ENCODE measurements around the gene PRPF31. TPM values are rescaled to one million over a fixed set of nuclear protein-coding genes. Genes with fewer than 3 reads are reported as not detected.

PRPF31 gene
- total and polyA plus RNA-seq, 2 of the 13 experiments (the other 11 are each of a cell fraction or from before 2014, with no cell fraction given): 23.8 to 63.8 TPM

GRCh38 chr19:54168174-54168917 is 52.8 kb downstream of the PRPF31 start (continued):
- peak; percentile 49 for TF ChIP-seq U2AF1 (optimal IDR thresholded peaks at IDR 0.05; ENCODE audit: low read depth, low read length)
- TF ChIP-seq DDIT3 (CRISPR knock-in tag; IDR thresholded peaks at IDR 0.05): no peak
- TF ChIP-seq ZBTB25 (CRISPR knock-in tag; IDR thresholded peaks at IDR 0.05): no peak
- TF ChIP-seq MEF2D (CRISPR knock-in tag; IDR thresholded peaks at IDR 0.05): no peak
- TF ChIP-seq, protein P1, sequence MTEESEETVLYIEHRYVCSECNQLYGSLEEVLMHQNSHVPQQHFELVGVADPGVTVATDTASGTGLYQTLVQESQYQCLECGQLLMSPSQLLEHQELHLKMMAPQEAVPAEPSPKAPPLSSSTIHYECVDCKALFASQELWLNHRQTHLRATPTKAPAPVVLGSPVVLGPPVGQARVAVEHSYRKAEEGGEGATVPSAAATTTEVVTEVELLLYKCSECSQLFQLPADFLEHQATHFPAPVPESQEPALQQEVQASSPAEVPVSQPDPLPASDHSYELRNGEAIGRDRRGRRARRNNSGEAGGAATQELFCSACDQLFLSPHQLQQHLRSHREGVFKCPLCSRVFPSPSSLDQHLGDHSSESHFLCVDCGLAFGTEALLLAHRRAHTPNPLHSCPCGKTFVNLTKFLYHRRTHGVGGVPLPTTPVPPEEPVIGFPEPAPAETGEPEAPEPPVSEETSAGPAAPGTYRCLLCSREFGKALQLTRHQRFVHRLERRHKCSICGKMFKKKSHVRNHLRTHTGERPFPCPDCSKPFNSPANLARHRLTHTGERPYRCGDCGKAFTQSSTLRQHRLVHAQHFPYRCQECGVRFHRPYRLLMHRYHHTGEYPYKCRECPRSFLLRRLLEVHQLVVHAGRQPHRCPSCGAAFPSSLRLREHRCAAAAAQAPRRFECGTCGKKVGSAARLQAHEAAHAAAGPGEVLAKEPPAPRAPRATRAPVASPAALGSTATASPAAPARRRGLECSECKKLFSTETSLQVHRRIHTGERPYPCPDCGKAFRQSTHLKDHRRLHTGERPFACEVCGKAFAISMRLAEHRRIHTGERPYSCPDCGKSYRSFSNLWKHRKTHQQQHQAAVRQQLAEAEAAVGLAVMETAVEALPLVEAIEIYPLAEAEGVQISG (CRISPR knock-in tag; IDR thresholded peaks at IDR 0.05): 0 out of 2 replicates have a peak, but pooled peaks have one; percentile 28
- TF ChIP-seq ZNF678 (CRISPR knock-in tag; IDR thresholded peaks at IDR 0.05): no peak
- no peak for TF ChIP-seq TFDP2 (CRISPR knock-in tag; IDR thresholded peaks at IDR 0.05)
- peak; percentile 45; the same call in 1 of the 2 replicates for TF ChIP-seq KDM2A (CRISPR knock-in tag; IDR thresholded peaks at IDR 0.05; ENCODE audit: borderline replicate concordance, low read depth)
- TF ChIP-seq MTA3 (CRISPR knock-in tag; IDR thresholded peaks at IDR 0.05): no peak
- TF ChIP-seq XRCC5 (optimal IDR thresholded peaks at IDR 0.05; ENCODE audit: low read length): peak; percentile 60
- TF ChIP-seq ETV6 (CRISPR knock-in tag; conservative IDR thresholded peaks at IDR 0.05): no peak
- TF ChIP-seq ZNF383 (CRISPR knock-in tag; IDR thresholded peaks at IDR 0.05; ENCODE audit: borderline replicate concordance): no peak
- TF ChIP-seq FOXO1 (CRISPR knock-in tag; IDR thresholded peaks at IDR 0.05): no peak
- no peak for TF ChIP-seq ZNF546 (CRISPR knock-in tag; conservative IDR thresholded peaks at IDR 0.05)
- TF ChIP-seq RAD21 (CRISPR knock-in tag; IDR thresholded peaks at IDR 0.05): peak; percentile 42; the same call in 1 of the 2 replicates
- no peak for TF ChIP-seq ZSCAN29 (CRISPR knock-in tag; conservative IDR thresholded peaks at IDR 0.05)
- no peak for TF ChIP-seq ZNF674 (CRISPR knock-in tag; IDR thresholded peaks at IDR 0.05; ENCODE audit: low read depth)
- no peak for TF ChIP-seq ZNF138 (CRISPR knock-in tag; IDR thresholded peaks at IDR 0.05; ENCODE audit: low read depth)
- TF ChIP-seq ZNF235 (CRISPR knock-in tag; IDR thresholded peaks at IDR 0.05; ENCODE audit: borderline replicate concordance): no peak
- TF ChIP-seq MTF2 (CRISPR knock-in tag; IDR thresholded peaks at IDR 0.05; ENCODE audit: borderline replicate concordance): no peak
- TF ChIP-seq, protein P2, sequence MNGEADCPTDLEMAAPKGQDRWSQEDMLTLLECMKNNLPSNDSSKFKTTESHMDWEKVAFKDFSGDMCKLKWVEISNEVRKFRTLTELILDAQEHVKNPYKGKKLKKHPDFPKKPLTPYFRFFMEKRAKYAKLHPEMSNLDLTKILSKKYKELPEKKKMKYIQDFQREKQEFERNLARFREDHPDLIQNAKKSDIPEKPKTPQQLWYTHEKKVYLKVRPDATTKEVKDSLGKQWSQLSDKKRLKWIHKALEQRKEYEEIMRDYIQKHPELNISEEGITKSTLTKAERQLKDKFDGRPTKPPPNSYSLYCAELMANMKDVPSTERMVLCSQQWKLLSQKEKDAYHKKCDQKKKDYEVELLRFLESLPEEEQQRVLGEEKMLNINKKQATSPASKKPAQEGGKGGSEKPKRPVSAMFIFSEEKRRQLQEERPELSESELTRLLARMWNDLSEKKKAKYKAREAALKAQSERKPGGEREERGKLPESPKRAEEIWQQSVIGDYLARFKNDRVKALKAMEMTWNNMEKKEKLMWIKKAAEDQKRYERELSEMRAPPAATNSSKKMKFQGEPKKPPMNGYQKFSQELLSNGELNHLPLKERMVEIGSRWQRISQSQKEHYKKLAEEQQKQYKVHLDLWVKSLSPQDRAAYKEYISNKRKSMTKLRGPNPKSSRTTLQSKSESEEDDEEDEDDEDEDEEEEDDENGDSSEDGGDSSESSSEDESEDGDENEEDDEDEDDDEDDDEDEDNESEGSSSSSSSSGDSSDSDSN (CRISPR knock-in tag; IDR thresholded peaks at IDR 0.05): 0 out of 2 replicates have a peak, but pooled peaks have one; percentile 21
- TF ChIP-seq HDAC1 (CRISPR knock-in tag; IDR thresholded peaks at IDR 0.05): no peak
